ENCODE results near the gene TNFRSF12A. TPM values are rescaled to one million over a fixed set of nuclear protein-coding genes. Genes with fewer than 3 reads are reported as not detected.
"Not testable (repeated sequence)": the region's sequence is repeated elsewhere in the genome, so short reads cannot be mapped to it uniquely, and the experiment has no call there.

Gene TNFRSF12A
- total and polyA plus RNA-seq, 5 donors from 2014 or later, result 0.69 to 1.2 (median 0.86) TPM; not detected in 1

DNA sequence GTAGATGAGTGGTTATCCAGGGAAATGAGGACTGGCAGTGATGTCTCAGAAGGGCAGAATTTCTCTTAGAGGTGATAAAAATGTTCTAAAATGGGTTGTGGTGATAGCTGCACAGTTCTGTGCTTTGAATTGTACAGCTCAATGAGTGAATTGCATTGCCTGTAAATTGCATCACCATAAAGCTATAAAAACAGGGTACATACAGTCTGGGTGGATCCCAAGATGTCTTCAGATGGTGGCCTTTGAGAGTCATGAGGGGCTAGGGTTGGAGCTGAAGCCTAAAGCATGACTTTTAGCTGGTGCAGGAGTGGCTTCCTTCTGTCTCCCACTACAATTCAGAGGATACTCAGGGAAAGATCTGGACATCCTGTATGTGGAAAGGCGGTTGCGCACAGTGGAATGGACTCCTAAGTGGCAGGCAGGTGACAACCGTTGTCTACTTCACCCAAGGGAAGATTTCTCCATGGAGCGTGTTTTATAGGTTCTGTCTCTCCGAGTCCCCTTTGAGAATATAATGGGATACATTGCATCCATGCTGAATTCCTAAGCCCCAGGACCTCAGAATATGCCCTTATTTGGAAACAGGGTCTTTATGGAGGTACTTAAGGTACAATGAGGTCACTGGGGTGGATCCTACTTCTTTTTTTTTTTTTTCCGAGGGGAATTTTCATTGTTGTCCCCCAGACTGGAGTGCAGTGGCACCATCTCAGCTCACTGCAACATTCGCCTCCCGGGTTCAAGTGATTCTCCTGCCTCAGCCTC, 43.6 kb downstream of the TNFRSF12A start:
- no peak overlapping the region for H3K4me3 ChIP-seq (ENCODE audit: low read depth, low read length)
- Mint-ChIP-seq H3K9me3 (peaks cover 0 to 2% (median 0%) of the 10 kb centered on the region in 7 donors), H3K27me3 (no peaks in the 10 kb centered on the region), H3K36me3 (peaks cover 22% of the 10 kb centered on the region), H3K4me3 (peak overlapping the region; percentile 99 to 100 (median 100)), H3K4me1 (peaks cover 4 to 64% (median 33%) of the 10 kb centered on the region in 4 donors), H3K27ac (peak overlapping the region; percentile 88 to 100 (median 99))
- peak overlapping the region; percentile 96 for H3K27ac ChIP-seq (ENCODE audit: insufficient read depth, low read length, poor library complexity, severe bottlenecking)
- H3K4me1 ChIP-seq (ENCODE audit: control insufficient read depth, insufficient read depth, low read length, poor library complexity, severe bottlenecking), result peaks cover 67% of the 10 kb centered on the region
- H3K36me3 ChIP-seq (ENCODE audit: control insufficient read depth, insufficient read depth, low read length), result peaks cover 15% of the 10 kb centered on the region
- H3K9me3 ChIP-seq (ENCODE audit: control insufficient read depth in 2 of 2, low read length in 2 of 2), result no peaks in the 10 kb centered on the region
- H3K27me3 ChIP-seq (ENCODE audit: control insufficient read depth, insufficient read depth, low read length), result no peaks in the 10 kb centered on the region
- ATAC-seq (ENCODE audit: low read depth in 2 of 2) (no peak), DNase-seq (no peak)

GRCh38 chr16:3065069-3065741, 45.0 kb downstream of the TNFRSF12A start, which contains the start of gene IL32:
TSS of gene IL32 (plus strand) at chr16:3065640. CDS start at chr16:3065812, 172 bp downstream.
- Histone ChIP-seq H3K27ac (ENCODE audit: insufficient read depth, low read length, poor library complexity, severe bottlenecking) (peak within 1 kb of the TSS; percentile 96), H3K27me3 (ENCODE audit: control insufficient read depth, insufficient read depth, low read length) (no peaks in the 10 kb centered on the region), H3K4me3 (ENCODE audit: low read depth, low read length) (peak within 1 kb of the TSS; percentile 95), H3K36me3 (ENCODE audit: control insufficient read depth, insufficient read depth, low read length) (peaks cover 26% of the 10 kb centered on the region), H3K9me3 (ENCODE audit: control insufficient read depth in 2 of 2, low read length in 2 of 2) (no peaks in the 10 kb centered on the region), H3K4me1 (ENCODE audit: control insufficient read depth, insufficient read depth, low read length, poor library complexity, severe bottlenecking) (peaks cover 72% of the 10 kb centered on the region)
- Mint-ChIP-seq H3K36me3 (peaks cover 33% of the 10 kb centered on the region), H3K27ac (peak within 1 kb of the TSS; percentile 99 to 100 (median 100)), H3K9me3 (peaks cover 0 to 2% (median 0%) of the 10 kb centered on the region in 7 donors), H3K4me3 (peak within 1 kb of the TSS; percentile 99 to 100 (median 100)), H3K4me1 (peaks cover 9 to 69% (median 37%) of the 10 kb centered on the region in 4 donors), H3K27me3 (no peaks in the 10 kb centered on the region)
- DNase-seq (peak; percentile 64 to 92 (median 65)), ATAC-seq (ENCODE audit: low read depth in 2 of 2) (peak; percentile 59 to 67)

- H3K27me3 ChIP-seq (ENCODE audit: control insufficient read depth, insufficient read depth, low read length), result no peaks in the 10 kb centered on the region
- H3K4me1 ChIP-seq (ENCODE audit: control insufficient read depth, insufficient read depth, low read length, poor library complexity, severe bottlenecking), result peaks cover 77% of the 10 kb centered on the region
- ATAC-seq (ENCODE audit: low read depth in 2 of 2) (peak; percentile 22 to 23), DNase-seq (no peak)
- H3K36me3 ChIP-seq (ENCODE audit: control insufficient read depth, insufficient read depth, low read length), result peaks cover 26% of the 10 kb centered on the region
- peak overlapping the region; percentile 96 for H3K27ac ChIP-seq (ENCODE audit: insufficient read depth, low read length, poor library complexity, severe bottlenecking)
- H3K9me3 Mint-ChIP-seq, result peaks cover 0 to 2% (median 0%) of the 10 kb centered on the region in 7 donors
- H3K4me1 Mint-ChIP-seq, result peaks cover 9 to 70% (median 37%) of the 10 kb centered on the region in 4 donors
- H3K4me3 ChIP-seq (ENCODE audit: low read depth, low read length), result peak overlapping the region; percentile 95
- H3K4me3 Mint-ChIP-seq, result peak overlapping the region; percentile 99 to 100 (median 100)
- no peaks in the 10 kb centered on the region for H3K9me3 ChIP-seq (ENCODE audit: control insufficient read depth in 2 of 2, low read length in 2 of 2)
- no peaks in the 10 kb centered on the region for H3K27me3 Mint-ChIP-seq
- H3K36me3 Mint-ChIP-seq, result peaks cover 35% of the 10 kb centered on the region
- peak overlapping the region; percentile 99 to 100 (median 100) for H3K27ac Mint-ChIP-seq
These were observed 45.7 kb downstream of the TNFRSF12A start for GRCh38 chr16:3065742-3066439.

DNA sequence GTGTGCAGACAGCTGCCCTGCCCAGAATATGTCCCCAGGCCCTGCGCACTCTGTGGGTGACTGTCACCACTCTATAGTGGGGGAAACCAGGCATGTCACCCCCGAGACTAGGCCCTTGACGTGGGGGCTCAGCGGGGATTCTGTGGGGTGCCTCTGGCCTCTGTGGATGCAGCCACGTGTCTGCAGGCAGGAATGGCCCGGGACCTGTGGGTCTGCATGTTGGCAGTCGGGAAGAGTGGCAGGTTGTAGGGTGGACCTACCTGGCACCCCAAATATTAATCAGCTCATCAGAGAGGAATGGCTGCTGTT, 46.2 kb downstream of the TNFRSF12A start:
- Mint-ChIP-seq H3K4me3 (peak overlapping the region; percentile 99 to 100 (median 100)), H3K27me3 (no peaks in the 10 kb centered on the region), H3K36me3 (peaks cover 35% of the 10 kb centered on the region), H3K4me1 (peaks cover 9 to 75% (median 42%) of the 10 kb centered on the region in 4 donors), H3K9me3 (peaks cover 0 to 2% (median 0%) of the 10 kb centered on the region in 7 donors), H3K27ac (peak overlapping the region; percentile 99 to 100 (median 100))
- no peaks in the 10 kb centered on the region for H3K9me3 ChIP-seq (ENCODE audit: control insufficient read depth in 2 of 2, low read length in 2 of 2)
- no peaks in the 10 kb centered on the region for H3K27me3 ChIP-seq (ENCODE audit: control insufficient read depth, insufficient read depth, low read length)
- peaks cover 82% of the 10 kb centered on the region for H3K4me1 ChIP-seq (ENCODE audit: control insufficient read depth, insufficient read depth, low read length, poor library complexity, severe bottlenecking)
- peaks cover 26% of the 10 kb centered on the region for H3K36me3 ChIP-seq (ENCODE audit: control insufficient read depth, insufficient read depth, low read length)
- peak overlapping the region; percentile 96 for H3K27ac ChIP-seq (ENCODE audit: insufficient read depth, low read length, poor library complexity, severe bottlenecking)
- peak overlapping the region; percentile 95 for H3K4me3 ChIP-seq (ENCODE audit: low read depth, low read length)
- DNase-seq (peak in 1 of 3 donors; percentile 33), ATAC-seq (ENCODE audit: low read depth in 2 of 2) (no peak)

DNA sequence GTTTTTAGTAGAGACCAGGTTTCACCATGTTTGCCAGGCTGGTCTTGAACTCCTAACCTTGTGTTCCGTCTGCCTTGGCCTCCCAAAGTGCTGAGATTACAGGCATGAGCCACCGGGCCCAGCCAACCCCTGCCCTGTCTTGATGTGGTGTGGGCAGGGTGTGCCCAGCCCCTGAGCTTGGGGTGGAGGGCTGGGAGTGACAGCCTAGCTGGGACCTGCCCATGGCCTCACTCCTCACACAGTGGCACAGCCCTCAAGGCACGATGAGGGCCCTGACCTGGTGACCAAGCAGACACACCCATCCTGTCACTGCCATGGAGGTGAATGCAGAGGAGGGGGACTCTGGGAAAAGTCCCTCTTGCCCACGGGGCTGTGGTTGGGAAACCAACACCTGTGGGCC, 48.3 kb downstream of the TNFRSF12A start:
- H3K4me3 Mint-ChIP-seq, result peak overlapping the region; percentile 98 to 100 (median 99)
- H3K36me3 Mint-ChIP-seq, result peaks cover 35% of the 10 kb centered on the region
- H3K27me3 Mint-ChIP-seq, result peaks cover 4% of the 10 kb centered on the region
- peaks cover 5 to 78% (median 46%) of the 10 kb centered on the region in 4 donors for H3K4me1 Mint-ChIP-seq
- no peaks in the 10 kb centered on the region for H3K27me3 ChIP-seq (ENCODE audit: control insufficient read depth, insufficient read depth, low read length)
- H3K9me3 Mint-ChIP-seq, result peaks cover 0 to 2% (median 0%) of the 10 kb centered on the region in 7 donors
- H3K4me3 ChIP-seq (ENCODE audit: low read depth, low read length), result peak overlapping the region; percentile 87
- no peaks in the 10 kb centered on the region for H3K9me3 ChIP-seq (ENCODE audit: control insufficient read depth in 2 of 2, low read length in 2 of 2)
- H3K27ac ChIP-seq (ENCODE audit: insufficient read depth, low read length, poor library complexity, severe bottlenecking), result peak overlapping the region; percentile 96
- peaks cover 90% of the 10 kb centered on the region for H3K4me1 ChIP-seq (ENCODE audit: control insufficient read depth, insufficient read depth, low read length, poor library complexity, severe bottlenecking)
- H3K36me3 ChIP-seq (ENCODE audit: control insufficient read depth, insufficient read depth, low read length), result peaks cover 26% of the 10 kb centered on the region
- no peak for ATAC-seq (ENCODE audit: low read depth in 2 of 2)
- H3K27ac Mint-ChIP-seq, result peak overlapping the region; percentile 98 to 99 (median 98)
- DNase-seq, result peak in 1 of 3 donors; percentile 82

DNA sequence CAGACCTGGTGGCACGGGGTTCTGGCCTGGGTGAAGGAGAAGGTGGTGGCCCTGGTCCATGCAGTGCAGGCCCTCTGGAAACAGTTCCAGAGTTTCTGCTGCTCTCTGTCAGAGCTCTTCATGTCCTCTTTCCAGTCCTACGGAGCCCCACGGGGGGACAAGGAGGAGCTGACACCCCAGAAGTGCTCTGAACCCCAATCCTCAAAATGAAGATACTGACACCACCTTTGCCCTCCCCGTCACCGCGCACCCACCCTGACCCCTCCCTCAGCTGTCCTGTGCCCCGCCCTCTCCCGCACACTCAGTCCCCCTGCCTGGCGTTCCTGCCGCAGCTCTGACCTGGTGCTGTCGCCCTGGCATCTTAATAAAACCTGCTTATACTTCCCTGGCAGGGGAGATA, 49.0 kb downstream of the TNFRSF12A start:
- H3K27me3 Mint-ChIP-seq; ATAC-seq (ENCODE audit: low read depth in 2 of 2); H3K9me3 ChIP-seq (ENCODE audit: control insufficient read depth in 2 of 2, low read length in 2 of 2); DNase-seq; H3K4me3 ChIP-seq (ENCODE audit: low read depth, low read length); H3K27me3 ChIP-seq (ENCODE audit: control insufficient read depth, insufficient read depth, low read length); H3K9me3 Mint-ChIP-seq: not testable (repeated sequence)
- peaks cover 35% of the 10 kb centered on the region for H3K36me3 Mint-ChIP-seq
- H3K4me1 Mint-ChIP-seq, result peaks cover 5 to 79% (median 48%) of the 10 kb centered on the region in 4 donors
- H3K27ac Mint-ChIP-seq, result peak overlapping the region; percentile 70 to 98 (median 83)
- Histone ChIP-seq H3K27ac (ENCODE audit: insufficient read depth, low read length, poor library complexity, severe bottlenecking) (peak overlapping the region; percentile 55), H3K4me1 (ENCODE audit: control insufficient read depth, insufficient read depth, low read length, poor library complexity, severe bottlenecking) (peaks cover 90% of the 10 kb centered on the region), H3K36me3 (ENCODE audit: control insufficient read depth, insufficient read depth, low read length) (peaks cover 26% of the 10 kb centered on the region)
- H3K4me3 Mint-ChIP-seq, result peak overlapping the region; percentile 62 to 100 (median 76)

GRCh38 chr16:3070608-3071111, 50.5 kb downstream of the TNFRSF12A start:
- peaks cover 0 to 2% (median 0%) of the 10 kb centered on the region in 7 donors for H3K9me3 Mint-ChIP-seq

More at GRCh38 chr16:3070608-3071111, 50.5 kb downstream of the TNFRSF12A start:
- peak overlapping the region; percentile 65 to 100 (median 82) for H3K4me3 Mint-ChIP-seq
- Histone ChIP-seq H3K4me3 (ENCODE audit: low read depth, low read length) (no peak overlapping the region), H3K9me3 (ENCODE audit: control insufficient read depth in 2 of 2, low read length in 2 of 2) (no peaks in the 10 kb centered on the region), H3K36me3 (ENCODE audit: control insufficient read depth, insufficient read depth, low read length) (peaks cover 26% of the 10 kb centered on the region), H3K27me3 (ENCODE audit: control insufficient read depth, insufficient read depth, low read length) (no peaks in the 10 kb centered on the region), H3K27ac (ENCODE audit: insufficient read depth, low read length, poor library complexity, severe bottlenecking) (peak overlapping the region; percentile 45), H3K4me1 (ENCODE audit: control insufficient read depth, insufficient read depth, low read length, poor library complexity, severe bottlenecking) (peaks cover 90% of the 10 kb centered on the region)
- peaks cover 9 to 79% (median 54%) of the 10 kb centered on the region in 4 donors for H3K4me1 Mint-ChIP-seq
- DNase-seq, result peak in 1 of 3 donors; percentile 59
- ATAC-seq (ENCODE audit: low read depth in 2 of 2), result no peak
- peak overlapping the region; percentile 70 to 98 (median 83) for H3K27ac Mint-ChIP-seq
- peaks cover 8% of the 10 kb centered on the region for H3K27me3 Mint-ChIP-seq
- H3K36me3 Mint-ChIP-seq, result peaks cover 31% of the 10 kb centered on the region

Data from CD4-positive, CD25-positive, alpha-beta regulatory T cell (primary cell).